Measurements from ENCODE around the gene KCNC1. TPM values are rescaled to one million over a fixed set of nuclear protein-coding genes. Genes with fewer than 3 reads are reported as not detected.

Gene KCNC1
- total RNA-seq, 1 donor from 2014 or later, result not detected

DNA sequence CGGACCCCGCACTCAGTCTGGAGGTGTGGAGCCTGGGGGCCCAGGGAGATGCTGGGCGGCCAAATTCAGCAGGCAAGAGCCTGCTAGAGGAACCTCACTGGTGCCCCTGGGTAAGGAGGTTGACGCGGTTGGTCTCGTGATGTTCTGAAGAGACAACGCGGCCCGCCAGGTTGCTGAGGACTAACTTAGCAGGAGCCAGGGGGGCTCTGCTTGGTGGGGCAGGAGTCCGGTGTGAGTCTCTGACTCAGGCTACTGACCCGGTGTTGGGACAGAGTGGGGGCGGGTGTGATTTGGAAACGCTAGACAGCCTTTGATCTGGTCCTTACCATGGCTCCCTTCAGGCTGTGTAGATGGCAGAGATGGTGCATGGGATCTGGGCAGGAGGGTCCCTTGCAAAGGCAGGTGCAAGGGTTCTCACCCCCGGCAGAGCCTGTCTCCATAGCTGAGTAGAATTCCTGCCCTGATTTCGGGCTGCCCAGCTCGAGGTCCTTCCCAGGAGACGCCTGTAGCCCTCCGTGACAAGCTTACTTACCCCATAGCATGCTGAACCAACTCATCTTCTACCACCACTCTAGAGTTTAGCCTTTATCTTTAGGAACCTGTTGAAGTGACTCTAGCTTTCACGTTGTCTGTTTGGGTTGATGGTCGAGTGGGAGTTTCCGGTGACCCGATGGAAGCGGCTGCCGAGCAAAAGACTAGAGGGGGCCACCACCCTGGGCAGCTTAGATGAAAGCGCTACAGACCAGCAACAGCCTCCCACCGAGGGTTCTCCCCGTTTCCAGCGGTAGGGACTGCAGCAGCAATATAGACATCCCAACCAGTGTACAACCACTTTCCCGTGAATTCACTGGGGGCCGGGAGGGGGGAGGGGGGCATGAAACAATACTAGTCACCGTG is 38.4 kb downstream of the KCNC1 start:
- no peak for DNase-seq (ENCODE audit: low read depth in 2 of 2)

DNA sequence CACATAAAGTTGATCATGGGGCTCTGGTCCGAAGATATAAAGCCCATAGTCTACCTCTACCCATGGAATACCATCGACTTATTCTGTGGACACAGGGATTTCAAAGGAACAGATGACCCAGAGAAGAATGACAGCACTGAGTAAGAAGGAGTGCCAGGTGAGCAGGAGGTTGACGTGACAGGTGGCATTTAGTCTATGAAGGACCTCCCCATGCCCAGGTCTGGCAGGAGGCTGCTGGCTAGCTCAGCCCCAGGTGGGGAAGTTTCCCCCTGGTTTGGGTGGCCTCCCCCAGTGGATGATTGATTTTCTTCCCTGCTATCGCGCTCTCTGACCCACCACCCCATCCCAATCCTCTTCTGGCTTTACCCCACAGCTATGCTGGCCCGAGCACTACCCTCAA is 39.1 kb downstream of the KCNC1 start:
- no peak for DNase-seq (ENCODE audit: low read depth in 2 of 2)

DNA sequence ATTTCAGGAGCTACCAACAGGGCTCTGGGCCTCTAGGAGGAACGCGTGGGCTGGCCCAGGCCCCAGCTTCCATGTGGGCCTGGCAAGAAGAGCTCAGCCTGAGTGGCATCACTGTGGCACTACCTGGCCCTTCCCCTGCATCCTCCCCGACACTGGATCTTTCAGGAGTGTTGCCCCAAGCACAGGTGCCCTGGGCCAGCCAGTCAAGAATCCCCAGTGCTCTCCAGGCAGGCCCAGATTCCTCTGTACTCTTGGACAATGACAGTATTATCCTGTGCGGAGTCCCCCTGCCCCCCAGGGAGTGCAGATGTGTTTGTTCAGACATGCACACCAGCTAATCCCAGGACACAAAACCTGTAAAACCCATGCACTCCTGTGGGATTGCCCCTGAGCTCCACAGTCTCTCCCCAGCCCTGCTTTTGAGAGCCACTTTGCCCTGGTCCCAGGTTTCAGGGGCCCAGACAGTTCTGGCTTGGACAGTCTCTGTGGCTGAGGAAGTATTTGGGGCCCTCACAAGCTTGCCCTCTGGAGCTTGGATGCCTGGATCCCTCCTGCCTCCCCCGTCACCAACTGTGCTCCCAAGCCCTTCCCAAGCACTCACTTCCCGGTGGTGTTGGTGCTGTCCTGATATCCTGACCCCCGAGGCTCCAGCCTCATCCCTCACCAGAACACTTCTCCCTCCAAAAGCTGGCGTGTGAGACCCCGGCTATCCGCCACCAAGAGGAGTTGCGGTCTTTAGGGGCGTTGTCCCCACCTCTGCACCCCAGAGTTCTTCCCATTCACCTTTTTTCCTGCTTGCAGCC is 39.9 kb downstream of the KCNC1 start:
- no peak for DNase-seq (ENCODE audit: low read depth in 2 of 2)

DNA sequence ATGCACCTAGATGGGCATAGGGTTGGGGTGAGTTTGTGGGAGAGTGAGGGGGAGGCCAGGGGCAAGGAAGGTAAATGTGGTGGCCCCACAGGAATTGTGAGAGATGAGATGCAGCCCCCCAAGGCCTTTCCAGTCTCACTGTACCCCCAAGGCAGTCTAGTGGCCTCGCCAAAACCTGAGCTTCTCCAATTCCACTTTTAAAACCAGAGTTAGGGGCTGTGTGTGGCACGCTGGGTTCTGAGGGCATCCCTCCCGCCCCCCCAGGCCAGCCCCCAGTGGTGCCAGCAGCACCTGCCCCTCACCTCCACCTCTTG is 40.4 kb downstream of the KCNC1 start:
- no peak for DNase-seq (ENCODE audit: low read depth in 2 of 2)

DNA sequence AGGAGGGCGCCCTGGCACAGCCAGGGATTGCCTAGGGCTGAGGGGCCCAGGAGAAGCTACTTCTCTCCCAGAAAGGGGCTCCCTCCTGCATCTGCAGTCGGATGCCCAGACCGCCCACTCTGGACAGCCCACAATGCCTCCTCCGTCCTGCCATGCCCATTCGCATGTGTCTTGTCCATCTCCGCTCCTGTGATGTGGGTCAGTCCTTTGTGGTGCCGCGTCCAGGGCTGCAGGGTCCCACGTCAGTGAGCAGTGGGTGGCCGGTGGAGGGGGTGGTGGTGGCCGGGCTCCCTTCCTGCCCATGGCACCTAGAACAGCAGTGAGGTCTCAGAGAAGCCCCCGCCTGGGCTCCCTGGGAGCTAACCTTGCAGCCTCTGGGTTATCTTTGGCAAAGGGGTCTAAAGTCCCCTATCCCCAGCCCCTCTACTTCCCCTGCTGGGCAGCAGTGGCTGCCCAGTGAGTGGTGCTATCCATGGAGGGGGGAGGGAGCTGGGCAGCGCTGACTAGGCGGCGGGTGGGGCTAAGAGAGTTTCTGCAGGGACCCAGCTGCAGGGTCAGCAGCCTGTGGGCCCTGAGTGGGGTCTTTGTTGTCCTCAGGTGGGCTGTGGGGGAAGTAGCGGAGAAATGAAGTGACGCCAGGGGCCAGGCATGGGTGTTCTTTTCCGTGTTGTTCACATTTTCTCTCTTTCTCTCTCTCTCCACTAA is 41.1 kb downstream of the KCNC1 start:
- no peak for DNase-seq (ENCODE audit: low read depth in 2 of 2)

DNA sequence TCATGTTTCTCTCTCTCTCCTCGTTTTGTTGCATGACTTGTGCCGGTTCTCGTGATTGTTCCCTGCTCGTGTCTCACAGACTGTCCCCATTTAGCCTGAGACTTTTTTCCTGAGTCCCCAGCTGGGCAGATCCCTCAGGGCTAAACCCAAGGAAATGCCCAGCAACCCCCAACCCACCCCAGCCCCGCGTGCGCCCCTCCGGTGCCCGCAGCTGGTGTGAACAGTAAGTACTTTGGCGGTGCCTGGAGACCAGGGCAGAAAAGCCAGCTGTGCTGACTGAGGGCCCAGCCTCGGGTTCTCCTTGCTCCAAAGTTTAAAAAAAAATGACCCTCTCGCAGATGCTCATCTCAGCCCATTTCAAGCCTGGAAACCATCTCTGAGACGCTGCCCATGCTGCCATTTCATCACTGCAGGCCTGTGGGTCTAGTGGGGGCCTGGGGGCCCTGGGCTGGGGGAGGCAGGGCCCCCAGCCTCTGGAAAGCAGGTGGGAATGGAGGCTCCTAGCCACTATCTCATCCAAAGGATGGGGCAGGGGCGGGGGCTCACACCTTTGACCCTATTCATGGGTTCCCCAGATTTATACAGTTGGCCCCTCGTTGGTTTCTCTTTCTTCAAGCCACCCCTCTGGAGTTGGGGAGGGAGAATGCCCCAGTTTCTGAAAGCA is 41.8 kb downstream of the KCNC1 start:
- no peak for DNase-seq (ENCODE audit: low read depth in 2 of 2)

DNA sequence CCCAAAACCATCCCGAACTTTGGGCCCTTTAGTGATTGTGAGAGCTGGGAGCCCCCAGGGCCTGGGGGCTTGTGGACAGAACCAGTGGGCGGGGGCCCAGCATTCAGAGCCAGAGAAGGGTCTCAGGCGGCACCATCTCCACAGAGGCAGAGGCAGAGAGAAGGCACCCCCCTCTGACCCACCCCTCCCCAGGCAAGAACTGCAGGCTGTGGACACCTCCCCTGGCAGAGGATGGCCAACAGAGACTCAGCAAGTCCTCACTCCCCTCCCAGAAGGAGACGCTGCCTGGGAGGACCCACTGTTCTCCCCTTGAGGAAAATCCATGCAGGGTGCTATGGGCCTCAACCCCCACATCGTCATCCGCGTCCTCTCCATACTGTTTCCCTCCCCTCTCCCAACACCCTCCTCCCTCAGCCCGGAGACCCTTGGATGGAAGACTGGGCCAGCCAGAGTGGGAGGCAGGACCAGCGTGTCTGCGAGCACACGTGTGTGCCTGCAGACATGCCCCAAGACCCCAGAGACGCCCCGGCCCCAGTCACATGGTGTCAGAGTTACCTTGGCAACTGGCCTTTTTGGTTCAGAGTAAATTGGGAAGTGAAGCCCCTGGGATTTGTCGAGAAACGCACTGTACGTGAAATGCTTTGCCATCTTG is 42.6 kb downstream of the KCNC1 start:
- no peak for DNase-seq (ENCODE audit: low read depth in 2 of 2)

DNA sequence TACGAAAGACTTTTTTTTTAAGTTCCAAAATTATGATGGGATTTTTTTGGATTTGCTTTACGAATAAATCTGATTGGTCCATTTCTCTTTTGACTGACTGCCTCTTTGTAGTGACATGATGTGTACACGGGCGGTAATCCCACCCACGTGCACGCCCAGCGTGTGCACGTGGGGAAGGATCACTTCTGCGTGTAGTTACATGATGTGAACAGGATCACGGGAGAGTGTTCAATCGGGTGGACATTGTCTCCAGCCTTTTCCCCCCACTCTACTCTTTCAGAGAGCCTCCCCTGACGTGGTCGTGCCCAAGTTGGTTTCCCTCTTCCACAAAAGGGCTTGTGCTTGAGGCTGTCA is 43.1 kb downstream of the KCNC1 start:
- DNase-seq (ENCODE audit: low read depth in 2 of 2), result no peak

DNA sequence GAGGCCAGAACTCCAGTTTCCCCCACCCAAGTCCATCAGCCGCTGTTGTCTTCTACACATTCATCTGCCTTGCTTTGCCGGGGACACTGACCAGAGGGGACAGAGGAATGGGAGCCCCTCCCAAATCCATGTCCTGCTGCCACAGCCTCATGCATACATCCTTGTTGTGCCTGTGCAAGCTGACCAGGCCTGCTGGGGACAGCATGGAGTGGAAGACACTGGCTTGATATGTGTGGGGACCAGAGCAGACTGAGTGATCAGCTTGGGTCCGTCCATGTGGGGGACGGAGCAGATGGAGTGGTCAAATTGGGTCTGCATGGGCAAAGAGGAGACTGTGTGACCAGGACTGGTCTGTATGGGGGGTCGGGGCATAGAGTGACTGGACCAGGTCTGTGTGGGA is 43.8 kb downstream of the KCNC1 start:
- DNase-seq (ENCODE audit: low read depth in 2 of 2), result no peak

DNA sequence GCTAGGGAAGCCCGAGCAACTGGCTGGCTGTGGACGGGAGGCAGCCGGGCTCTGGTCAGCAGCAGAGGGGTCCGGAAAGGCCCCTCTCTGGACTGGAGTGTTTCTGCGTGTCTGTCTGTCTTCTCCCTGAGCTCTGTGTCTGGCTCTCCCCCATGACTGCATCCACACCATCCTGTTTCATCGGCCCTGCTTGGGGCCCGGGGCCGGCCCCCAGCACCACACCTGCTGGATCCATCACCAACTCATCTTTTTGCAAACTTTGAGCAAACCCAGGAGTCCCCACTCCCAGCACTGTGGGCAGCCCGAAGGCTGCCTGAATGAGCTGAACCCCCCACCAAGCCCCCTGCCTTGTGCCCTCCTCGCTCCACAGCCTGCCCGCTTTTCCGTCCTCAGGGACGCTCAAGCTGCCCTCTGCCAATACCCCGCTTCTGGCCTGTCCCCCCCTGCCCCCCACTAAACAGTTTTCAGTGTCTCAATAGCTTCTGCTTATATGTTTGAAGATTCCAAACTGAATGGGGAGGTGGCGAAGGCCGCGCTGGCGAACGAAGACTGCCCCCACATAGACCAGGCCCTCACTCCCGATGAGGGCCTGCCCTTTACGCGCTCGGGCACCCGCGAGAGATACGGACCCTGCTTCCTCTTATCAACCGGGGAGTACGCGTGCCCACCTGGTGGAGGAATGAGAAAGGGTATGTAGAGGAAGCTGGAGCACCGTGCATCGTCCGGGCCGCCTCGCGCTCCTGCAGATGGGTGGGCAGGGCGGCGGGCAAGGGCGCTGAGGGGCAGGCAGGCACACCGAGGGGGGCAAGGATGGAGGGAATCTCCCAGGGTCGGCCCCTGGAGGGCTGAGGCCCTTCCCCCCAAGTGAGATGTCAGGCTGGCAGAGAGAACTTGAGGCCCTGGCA is 44.6 kb downstream of the KCNC1 start:
- no peak for DNase-seq (ENCODE audit: low read depth in 2 of 2)

DNA sequence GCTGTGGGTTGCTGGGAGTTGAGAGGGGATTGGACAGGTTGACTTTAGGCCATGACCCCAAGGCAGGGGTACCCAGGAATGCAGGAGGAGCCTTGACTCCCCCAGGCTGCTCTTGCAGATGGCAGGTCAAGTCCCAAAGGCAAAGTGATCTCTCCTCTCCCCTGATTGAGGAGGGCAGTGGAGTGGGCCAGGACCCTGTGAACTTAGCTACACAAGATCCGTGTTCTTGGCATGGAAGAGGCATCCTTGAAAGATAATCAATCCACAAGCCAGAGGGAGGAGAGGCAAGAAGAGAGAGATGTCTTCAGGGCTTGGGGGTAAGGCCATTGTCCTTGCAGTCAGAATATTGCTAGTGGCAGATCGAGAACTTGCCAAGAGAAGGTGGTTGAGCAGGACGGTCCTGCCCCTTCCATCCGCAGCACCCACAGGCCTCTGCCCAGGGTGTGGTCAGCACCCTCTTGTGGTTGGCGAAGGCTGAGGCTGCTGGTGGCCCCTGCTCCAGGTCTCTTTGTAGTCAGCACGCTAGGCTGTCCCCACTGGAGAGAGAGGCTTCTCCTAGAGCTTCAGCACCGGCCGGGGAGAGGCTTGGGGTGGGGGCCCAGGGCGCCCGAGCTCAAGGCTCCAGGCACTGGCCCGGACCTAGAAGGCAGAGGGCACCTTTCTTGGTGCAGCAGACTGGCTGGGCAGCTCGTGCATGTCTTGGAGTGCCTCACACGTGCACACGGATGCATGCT is 45.4 kb downstream of the KCNC1 start:
- no peak for DNase-seq (ENCODE audit: low read depth in 2 of 2)

DNA sequence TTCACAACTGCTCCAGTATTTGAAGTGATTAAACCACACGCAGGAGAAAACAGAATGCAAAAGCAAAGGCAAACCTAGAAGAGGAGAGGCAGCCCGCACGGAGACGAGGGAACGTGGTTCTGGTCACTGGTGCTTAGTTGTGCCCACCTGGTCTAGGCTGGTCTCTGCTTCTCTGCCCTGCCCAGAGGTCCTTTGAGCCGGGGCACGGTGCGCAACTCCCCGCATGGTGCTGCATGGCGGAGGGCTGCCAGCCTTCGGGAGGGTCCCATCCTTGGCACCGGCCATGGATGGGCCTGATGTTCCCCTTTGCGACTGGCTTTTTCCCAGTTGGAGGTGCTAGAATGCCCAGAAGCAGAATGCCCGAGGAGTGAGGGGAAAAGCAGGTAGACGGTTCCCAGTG is 46.1 kb downstream of the KCNC1 start:
- DNase-seq (ENCODE audit: low read depth in 2 of 2), result no peak

DNA sequence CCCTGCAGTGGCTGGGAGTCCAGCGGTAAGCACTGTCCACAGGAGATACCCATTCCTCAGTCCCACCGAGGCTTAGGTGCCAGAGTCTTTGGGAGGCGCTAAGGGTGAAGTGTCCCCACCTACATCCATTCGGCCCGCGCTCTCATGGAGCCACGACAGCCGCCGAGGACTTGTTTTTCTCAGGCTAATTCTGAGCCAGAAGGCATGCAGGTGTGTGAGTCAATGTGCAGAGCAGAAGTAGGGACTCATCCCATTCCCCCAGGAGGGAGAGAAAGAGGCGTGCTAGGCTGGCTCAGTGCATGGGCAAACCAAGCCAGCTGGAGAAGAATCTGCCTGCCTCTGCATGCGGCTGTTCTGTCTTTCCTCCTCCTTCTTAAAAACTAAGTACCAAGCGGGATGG is 46.6 kb downstream of the KCNC1 start:
- no peak for DNase-seq (ENCODE audit: low read depth in 2 of 2)

DNA sequence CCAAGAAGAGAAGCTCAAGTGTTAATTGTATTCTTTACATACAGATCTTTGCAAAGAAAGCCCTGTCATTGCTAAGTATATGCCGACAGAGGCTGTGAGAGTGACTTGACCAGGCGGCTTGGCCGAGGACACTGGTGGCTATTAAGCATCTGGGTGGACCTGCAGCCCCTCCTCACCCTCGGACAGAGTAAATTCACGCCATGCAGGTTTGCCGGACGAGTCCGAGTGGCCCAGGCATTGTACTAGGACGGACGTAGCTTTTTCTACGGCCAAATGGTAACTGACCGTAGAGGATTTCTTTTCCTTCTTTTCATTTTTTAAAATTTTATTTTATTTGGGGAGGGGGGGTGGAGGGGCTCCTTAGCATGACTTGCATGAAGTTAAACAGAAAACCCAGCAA is 47.0 kb downstream of the KCNC1 start:
- DNase-seq (ENCODE audit: low read depth in 2 of 2), result no peak

DNA sequence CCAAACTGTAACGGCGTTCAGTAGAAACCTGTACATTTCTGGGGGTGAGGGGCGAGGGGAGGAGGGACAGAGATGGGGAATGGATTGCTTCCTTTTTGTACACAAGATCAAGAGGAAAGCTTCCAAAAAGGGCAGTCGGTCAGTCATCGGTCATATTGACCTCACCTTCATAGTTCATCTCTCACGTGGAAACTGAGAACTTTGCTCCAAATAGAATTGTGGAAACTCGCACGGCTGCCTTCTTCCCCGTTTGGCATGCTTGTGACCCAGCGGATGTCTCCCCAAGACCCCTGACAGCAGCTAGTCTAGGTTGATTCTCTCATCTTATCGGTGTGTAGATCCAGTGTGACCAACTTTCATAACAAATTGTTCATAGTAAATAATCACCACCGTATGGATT is 47.6 kb downstream of the KCNC1 start:
- DNase-seq (ENCODE audit: low read depth in 2 of 2), result no peak

DNA sequence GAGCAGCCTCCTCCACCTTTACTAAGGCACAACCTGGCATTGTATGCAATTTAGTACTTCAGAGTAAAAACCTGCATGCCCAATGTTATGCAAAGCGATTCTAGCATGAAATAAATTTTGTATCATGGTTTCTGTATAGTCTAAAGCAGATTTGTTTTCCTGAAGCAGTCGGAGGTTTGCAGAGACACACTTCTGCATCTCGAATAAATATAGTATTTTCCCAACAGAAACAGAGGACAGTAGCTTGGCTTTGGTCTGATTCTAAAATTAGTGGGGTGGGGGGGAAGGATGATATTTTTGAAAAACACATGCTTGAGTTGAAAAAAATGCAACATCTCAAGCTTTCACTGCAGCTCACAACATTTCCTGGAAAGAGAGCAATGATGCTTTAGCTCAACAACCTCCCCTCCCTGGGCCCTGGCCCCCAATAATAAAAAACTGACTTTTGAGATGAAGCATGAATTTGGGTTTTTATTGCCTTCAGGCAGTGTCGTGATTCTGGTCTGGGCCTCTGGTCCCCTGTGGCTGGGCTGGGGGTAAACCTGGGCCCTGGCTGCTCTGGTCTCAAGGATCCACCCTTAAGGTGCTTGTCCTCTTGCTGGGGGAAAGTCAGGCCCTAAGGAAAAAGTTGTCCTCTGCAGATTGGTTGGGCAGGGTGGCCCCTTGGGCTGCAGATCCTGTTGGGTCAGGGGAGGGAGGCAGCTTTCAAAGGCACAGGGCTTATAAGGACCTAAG is 48.2 kb downstream of the KCNC1 start:
- no peak for DNase-seq (ENCODE audit: low read depth in 2 of 2)

DNA sequence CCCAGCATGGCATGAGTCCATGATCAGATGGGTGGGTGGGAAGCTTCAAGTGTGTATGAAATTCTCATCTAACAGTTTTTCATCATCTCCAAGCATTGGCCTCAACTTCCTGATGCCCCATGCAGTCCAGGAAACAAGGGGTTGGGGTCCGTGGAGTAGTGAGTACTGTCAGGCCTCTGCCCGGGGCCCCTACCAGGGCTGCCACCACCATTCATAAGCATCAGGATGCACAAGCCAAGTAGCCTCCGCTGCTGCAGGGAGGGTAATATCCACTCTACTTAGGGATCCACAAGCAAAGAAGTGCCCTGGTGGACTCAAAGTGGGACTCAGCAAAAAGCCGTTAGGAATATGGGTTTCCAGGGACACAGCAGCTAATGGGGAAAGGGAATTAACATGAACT is 49.3 kb downstream of the KCNC1 start:
- no peak for DNase-seq (ENCODE audit: low read depth in 2 of 2)

DNA sequence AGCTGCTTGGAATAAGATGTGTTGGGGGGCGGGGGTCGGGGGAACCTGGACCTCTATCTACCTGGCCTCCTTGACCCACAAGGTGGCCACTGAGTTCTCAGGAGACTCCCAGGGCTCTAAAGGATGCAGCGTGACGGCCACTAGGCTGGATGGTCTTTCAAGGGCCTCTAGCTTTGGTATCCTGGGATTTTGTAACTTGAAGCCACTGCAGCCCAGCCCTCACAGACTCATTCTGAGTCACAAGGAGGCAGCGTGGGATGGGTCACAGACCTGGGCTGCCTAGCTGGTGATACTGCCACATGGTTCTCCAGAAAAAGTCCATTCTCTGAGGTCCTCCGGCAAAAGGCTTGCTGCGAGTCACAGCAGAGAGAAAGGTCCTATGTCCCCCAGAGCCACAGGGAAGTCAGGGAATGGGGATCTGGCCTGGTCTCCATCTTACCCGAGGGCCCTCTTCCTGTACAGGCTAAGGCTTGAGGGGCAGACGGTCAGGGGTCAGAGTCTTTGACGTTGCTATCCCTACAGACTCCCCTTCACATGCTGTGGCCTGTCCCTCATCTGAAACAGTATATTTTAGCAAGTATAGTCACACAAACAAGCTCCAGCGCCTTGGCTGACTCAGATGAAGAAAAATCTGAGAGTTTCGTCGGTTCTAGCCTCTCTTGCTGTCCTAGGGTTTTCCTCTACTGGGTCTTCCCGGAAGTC is 52.4 kb downstream of the KCNC1 start:
- DNase-seq (ENCODE audit: low read depth in 2 of 2), result no peak

Data from dermis microvascular lymphatic vessel endothelial cell (primary cell).